HG03060 (cell line): Measurements from ENCODE around the gene CFAP77.

ENCODE experiments used
- ATAC-seq: cut with Tn5 transposase; IDR thresholded peaks from one replicate; pipeline ENCODE4 v1.9.1; 2021; ENCODE audit warnings: low read depth, moderate number of reproducible peaks; ENCODE audit not compliant: unreplicated experiment

The CFAP77 gene

DNA sequence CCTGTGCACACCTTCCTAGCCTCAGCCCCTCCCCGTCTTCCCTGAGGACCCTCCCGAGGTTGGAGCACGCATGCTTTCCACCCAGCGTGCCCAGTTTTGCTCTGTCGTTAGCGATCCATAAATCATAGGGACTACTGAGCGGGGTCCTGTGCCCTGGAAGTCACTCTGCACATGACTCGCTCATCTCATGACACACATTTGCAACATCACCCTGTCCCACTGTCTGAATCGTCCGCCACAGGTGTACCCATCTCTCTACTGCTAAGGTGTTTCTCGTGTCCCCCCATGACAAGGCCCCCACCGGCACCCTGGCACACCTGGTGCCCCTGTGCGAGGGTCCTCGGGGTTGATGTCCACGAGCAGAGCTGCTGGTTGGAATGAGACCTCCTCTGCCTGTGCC is 103.4 kb downstream of the CFAP77 start:
- ATAC-seq: no peak

DNA sequence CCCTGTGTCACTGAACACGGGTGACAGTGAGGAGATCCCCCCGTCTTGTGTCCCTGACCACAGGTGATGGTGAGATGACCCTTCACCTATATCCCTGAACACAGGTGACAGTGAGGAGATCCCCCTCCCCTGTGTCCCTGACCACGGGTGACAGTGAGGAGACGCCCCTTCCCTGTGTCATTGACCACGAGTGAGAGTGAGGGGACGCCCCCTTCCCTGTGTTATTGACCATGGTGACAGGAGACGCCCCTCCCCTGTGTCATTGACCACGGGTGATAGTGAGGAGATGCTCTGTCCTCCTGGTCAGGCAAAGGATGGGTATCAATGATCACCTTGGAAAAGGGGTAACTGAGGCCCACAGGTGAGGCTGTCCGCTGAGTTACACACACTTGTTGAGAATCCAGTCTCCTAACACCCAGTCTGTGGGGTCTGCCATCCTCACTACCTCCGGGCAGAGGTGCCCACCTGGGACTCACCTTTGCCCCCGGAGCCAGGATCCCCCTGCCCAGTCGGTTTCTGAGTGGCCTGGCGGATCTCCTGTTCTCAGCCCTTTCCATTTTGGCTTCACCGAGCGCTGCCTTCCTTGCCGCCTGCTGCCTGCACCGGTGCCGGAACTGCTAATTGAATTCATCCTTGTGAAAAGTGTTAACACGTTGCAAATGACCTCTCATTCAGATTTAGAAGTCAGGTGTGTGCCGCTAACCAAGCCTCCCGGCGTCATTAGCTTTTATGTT is 104.2 kb downstream of the CFAP77 start:
- no peak for ATAC-seq

DNA sequence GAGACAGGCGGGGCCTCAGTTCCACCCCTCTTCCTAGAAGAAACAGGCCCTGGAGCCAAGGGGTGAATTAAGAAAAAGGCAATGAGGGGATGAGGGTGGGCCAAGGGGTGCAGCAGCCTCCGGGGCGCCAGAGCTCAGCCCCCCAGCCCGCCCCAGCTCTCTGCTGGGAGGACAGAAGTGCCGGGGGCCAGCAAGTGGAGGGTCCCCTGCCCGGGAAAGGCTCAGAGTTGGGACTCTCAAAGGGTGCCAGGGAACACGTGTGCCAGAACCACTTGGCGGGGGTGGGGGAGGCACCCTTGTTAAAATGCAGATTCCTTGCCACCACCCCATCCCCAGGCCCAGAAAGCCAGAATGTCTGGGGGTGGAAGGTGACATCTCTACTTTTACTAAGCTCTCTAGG is 104.8 kb downstream of the CFAP77 start:
- ATAC-seq: no peak

DNA sequence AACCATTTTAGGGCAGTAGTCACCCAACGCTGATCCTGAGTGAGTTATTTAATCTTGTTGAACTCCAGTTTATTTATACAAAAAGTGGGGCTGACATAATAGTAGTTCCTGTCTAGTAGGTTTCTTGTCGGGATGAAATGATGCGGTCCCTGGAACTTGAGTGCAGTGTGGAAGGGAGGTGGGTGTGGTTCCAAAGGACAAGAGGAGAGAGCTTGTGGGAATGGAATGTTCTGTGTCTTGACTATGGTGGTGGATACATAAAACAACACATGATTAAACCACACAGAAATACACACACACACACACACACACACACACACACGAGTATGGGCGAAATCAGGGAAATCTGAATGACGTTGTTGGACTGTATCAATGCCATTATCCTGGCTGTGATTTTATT is 106.3 kb downstream of the CFAP77 start:
- no peak for ATAC-seq

DNA sequence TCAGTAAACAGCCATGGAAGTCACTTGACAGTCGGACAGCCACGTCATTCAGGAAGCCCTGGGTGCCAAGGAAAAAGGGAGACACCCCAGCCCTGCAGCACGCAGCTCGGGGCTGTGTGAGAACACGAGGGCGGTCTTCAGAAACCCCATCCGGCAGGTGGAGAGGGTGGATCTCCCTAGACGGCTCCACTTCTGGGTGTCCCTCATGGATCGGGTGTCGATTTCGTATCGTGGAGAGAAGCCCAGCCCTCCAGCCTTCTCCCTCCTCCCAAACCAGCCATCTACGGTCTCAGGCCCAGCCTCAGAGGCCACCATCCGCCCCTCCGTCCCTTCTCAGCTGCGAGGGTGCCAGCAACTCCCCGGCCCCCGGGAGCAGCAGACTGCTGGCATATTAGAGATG is 106.9 kb downstream of the CFAP77 start:
- no peak for ATAC-seq

DNA sequence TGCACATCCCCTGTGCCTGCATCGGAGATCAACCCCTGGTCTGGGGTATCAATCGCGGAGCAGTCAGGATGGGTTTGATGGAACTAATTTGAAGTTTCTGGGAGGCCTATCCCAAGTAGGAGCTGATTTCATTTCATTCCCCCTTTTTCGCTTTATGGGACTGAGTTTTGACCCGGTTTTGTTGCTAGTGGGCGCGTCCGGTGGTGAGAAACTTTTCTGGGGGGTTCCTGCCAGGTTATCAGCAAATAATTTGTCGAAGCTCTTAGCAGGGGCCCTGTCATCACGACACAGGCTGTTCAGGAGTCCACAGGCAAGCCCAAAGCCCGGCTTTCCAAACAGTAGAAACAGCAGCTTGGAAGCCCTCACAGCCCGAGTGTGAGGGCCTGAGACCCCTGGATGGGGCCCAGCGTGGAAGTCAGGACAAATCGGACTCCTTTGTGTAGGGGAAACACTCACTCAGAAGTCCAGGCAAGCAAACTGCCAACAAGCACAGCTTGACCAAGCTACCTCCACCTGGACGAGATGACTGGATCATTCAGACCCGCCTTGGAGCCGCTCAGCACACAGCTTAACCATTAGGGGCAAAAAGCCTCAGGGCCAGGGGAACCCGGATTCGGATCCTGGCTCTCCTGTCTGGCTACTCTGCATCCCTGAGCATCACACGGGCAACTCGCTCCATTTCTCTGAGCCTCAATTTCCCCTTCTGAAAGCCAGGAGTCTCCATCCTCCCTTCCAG is 108.0 kb downstream of the CFAP77 start:
- no peak for ATAC-seq

DNA sequence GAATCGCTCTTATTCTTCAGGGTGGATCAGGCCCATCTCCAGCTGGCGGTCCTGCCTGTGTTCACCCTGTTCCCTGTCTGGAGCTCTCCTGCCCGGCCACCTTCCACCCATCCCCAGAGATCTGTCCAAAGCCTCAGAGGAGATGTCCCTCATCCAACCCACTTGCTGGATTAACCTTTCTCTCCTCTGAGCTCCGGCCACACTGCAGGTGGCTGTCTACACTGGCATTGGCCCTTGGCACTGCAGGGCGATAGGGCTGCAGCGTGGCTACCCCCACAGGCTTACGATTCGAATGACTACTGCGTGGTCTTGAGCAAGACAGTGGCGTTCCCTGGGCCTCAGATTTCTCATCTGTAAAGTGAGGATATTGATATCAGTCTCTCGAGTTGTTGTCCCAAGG is 108.6 kb downstream of the CFAP77 start:
- ATAC-seq: no peak

DNA sequence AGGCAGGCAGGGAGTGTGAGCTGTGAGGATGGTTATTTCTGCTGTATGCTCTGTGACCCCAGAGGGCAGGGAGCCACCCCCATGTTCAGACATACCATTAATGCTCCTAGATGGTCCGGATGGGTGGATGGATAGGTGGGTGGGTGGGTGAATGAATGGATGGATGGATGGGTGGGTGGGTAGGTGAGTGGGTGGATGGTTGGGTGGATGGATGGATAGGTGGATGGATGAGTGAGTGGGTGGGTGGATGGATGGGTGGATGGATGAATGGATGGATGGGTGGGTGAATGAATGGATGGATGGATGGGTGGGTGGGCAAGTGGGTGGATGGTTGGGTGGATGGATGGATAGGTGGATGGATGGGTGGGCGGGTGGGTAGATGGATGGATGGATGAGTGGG is 109.0 kb downstream of the CFAP77 start:
- ATAC-seq: no peak

DNA sequence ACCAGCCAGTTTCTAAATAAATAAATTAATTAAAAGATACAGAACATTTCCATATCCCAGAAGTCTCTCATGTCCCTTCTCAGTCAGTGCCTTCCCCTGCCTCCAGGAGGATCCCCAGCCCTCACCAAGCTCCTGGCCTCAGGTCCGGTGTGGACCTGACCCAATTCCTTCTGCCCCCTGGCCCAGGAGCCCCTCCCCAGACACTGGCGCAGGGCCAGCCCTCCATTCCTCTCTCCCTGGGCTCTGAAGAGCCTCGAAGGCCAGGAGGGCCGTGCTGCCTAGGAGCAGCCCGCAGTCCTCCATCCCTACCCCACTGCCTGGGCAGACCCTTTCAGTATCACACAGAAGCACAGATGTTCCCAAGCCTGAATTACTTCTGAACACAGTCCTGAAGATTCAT is 110.6 kb downstream of the CFAP77 start:
- no peak for ATAC-seq

DNA sequence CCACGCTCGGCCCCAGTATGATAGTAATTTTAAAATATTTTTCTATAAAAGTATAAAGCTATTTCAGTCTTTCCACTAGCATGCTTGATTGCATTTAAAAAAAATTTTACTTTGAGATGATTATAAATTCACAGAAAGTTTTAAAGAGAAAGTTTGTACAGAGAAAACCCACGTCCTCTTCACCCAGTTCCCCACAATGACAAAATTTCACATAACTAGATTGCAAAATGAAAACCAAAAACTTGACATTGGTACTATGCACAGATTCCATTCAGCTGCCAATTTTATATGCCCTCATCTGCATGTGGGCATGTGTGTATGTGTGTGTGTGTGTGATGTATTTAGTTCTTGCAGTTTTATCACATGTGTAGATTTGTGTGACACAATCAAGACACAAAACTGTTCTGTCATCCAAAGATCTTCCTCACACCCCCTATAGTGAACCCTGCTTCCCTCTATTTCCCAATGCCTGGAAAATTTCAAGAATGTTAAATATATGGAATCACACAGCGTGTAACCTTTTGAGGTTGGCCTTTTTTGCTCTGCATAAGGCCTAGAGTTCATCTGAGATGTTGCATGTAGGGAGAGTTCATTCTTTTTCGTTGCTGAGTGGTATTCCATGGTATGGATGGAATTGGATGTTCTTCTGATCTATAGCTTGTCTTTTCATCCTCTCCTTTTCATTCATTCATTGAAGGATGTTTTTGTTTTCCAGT is 115.5 kb downstream of the CFAP77 start:
- no peak for ATAC-seq

DNA sequence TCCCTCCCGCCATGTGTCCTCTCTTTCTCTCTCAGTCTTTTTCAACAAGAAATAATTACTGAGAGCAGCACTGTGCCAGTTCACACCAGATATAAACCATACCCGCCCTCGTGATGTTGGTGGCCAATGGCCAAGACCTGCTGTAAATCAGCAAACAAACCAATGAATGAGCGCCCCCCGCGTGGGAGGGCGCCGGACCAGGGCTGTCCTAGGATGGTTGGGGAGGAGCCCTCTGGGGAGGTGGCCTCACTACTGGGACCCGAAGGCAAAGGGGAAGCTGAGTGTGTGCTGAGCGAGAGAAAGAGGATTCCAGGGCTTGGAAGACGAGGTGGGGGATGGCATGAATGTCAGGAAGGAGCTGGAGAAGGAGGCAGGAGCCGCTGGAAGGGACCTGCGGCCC is 121.2 kb downstream of the CFAP77 start:
- no peak for ATAC-seq

DNA sequence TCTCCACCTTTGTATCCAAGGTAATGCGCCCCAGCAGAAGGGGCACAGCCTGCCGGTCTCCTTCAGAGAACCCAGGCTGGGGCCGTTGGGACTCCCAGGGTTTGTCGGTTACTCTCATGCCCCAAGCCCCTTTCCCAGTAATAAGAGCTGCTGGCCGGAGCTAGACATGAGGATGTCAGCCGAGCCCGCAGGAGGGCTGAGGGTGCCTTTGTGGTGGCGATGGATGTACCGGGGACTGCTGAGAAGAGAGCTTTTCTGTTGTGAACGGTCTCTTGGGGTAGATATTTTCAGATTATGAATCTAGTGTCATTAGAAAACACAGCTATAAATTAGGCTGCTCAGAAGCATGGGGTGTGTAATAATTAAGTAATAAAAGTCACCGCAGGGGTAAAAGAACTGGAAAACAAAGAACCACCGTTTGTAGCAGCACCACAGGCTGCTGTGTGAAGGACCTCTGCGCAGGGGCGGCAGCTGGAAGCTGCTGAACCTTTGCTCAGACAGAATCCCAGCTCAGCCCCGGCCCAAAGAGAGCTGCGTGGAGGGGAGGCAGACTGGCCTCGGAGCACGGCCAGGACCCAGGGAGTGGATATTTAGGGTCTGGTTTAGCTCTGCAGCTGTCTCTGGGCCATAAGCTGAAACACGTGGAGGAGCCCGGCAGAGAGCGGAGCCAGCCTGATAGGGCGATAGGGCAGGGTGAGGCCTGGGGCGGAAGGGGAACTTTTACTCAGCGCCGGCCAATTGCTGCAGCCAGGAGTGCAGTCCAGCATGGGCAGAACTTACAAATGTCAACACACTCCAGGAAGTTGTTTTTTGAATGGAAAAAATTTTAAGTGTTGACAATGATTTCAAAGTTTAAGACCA is 121.9 kb downstream of the CFAP77 start:
- ATAC-seq: no peak

DNA sequence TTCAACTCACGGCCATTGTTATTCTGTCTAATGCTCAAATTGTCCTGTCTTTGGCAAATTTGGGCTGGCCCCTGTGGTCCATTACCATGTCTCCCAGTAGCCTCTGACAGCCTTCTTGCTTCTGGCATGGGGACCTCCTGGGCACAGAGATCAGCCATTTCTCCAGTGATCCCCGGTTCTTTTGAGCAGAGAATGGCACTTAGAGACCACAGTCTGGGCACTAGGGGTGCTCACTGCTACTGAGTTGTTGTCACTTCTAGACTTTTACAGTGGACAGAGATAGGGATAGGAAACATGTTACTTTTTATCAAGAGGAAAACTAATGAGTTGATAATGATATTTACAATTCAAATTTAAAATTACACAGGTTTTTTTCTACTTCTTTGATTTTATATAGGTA is 124.8 kb downstream of the CFAP77 start:
- ATAC-seq: no peak

DNA sequence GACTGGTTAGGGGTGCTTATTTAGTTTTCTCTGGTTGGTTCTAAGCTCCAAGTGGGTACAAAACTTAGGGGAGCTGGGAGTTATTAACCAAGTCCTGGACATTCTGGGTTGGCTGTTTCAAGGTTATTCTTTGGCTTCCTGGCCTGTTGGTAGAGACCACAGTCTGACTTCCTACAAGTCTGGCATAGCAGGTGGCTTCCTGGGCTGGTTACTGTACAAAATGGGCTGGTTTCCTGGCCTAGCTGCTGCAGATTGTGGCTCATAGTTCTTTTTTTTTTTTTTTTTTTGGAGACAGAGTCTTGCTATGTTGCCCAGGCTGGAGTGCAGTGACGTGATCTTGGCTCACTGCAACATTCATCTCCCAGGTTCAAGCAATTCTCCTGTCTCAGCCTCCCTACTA is 126.1 kb downstream of the CFAP77 start:
- ATAC-seq: no peak

DNA sequence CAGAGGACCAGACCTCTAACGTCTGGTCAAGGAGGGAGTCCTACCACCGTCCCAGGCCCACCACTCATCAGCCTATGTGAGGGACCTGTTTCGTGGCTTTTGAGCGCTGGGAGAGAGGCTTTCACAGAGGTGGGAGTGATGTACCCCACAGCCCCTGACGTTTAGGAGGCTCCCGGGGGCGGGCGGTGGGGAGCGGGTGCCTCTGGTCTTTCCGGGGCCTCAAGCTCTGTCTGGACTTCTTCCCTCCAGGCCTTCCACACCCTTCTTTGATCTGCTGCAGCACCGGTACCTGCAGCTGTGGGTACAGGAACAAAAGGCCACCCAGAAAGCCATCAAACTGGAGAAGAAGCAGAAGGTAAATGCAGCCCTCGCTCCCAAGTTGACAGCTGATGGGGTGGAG is 127.3 kb downstream of the CFAP77 start:
- ATAC-seq: no peak

DNA sequence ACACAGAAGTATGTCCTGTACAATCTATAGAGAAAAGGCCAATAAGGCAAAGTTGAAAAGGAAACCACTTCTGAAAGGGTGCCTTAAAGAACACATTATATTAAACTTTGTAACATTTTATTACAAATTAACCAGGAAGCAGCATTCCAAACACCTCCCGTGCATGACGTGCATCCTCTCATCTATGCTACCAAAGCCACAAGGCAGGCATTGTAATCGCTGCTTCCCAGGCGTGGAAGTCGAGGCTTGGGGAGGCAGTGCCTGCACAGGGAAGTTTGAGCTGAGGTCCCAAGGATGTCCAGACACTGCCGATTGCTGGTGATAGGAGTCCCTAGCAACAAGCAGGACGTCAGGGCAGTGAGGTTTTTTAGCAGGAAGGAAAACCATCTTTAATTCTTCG is 128.1 kb downstream of the CFAP77 start:
- ATAC-seq: no peak

DNA sequence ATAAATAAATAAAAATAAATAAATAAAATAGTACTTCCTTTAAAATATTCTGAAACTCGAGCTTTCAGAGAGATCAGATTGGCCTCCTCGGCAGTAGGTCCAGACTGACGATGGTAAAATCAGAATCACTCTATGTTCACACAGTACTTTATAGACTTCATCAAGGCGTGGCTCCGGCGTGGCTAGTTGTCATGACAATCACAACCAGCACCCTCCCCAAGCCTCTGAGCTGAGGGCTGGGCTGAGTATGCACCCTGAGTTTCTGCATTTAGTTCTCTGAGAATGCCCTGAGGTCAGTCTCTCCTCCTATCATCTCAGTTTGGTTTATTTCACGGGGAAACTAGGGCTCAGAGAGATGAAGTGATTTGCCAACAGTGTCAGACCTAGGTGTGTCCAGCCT is 129.1 kb downstream of the CFAP77 start:
- ATAC-seq: no peak

DNA sequence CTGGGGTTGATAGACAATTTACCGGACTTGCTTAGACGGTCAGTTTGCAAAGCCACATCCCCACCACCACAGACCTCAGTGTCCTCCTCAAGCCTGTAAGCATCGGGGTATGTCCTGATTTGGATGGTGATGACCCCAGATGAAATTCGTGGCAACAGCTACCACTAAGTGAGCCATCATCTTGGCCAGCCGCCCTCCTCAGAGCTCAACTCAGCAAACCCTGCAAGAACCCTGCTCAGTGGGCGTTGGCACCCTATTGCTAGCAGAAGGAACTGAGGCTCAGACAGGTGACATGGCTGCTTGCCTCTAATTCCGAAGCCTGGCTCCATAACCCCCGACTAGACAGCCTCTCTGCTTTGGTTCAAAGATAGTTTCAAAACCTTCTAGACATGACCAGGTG is 131.0 kb downstream of the CFAP77 start:
- no peak for ATAC-seq

DNA sequence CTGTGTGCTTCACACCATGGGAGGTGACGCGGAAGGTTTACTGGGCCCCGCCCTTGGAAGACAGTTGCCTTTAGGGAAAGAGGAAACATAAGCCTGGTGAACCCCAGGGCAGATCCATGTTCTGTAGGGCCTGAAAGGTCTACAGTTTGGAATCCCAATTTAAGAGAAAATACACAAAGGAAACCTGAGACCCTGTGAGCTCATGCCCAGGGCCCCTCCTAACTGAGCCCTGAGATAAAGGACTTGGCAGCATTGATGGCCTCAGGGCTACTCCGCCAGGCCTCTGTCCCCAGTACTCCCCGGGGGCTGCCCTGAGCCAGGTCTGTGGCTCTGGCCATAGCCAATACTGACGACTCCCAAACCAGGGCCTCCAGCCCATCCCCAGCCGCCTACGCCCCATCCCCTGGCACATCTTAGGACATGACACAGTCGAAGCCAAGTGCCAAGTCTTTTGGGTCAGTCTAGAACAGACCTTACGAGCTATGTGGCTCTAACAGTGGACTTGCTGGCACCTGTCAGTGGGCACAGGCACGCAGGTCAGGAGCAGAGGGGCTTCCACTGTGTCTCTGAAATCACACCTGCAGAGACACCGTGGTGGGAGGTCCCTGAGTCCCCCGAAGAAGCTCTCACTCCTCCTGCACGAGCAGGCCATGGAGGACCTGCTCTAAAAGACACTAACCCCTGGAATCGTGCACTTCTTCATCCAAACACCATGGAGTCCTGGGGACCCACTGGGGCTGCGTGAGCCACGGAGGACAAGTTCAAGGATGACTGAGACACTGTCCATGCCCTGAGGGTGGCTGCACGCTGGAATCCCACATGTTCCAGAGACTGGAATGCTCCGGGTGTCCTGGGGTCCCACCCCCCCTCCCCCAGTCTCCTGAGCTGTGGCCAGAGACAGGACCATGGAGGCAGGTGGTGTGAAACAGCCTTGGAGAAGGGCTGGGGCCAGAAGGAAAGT is 132.1 kb downstream of the CFAP77 start:
- ATAC-seq: no peak

DNA sequence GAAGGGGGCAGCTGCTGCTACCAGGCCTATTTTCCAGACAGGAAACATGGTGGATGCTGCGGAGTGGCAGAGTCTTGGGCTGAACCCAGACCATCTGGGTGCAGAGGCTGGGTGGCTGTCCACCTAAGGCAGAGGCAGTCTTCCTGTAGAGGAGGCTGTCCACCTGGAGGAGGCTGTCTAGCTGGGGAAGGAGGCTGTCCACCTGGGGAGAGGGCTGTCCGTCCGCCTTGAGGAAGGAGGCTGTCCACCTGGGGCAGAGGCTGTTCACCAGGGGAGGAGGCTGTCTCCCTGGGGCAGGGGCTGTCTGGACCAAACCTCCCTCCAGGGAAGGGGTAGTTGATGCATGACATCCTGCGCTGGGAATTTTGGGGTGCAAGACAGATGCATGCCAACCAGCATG is 133.2 kb downstream of the CFAP77 start:
- no peak for ATAC-seq
